Measurements from ENCODE around the gene PTPRN2.

DNA sequence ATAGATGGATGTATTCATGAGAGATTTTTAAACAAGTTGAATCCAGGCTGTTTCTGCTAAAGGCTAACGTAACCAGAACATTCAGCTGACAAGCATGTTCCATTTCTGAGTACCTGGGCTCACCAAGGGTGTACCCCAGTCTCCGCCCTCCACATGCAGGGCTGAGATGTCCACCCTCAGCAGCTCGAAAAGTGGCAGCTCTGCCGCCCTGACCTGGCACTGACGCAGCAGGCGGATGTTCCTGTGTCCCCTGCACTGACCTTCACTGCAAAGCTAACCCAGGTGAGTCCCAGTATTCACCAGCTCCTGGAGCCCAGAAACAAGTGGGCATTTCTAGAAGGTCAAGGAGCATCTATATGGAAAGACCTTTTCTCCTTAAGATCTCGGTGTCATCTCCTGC, 437.4 kb downstream of the PTPRN2 start:
- no peak for TF ChIP-seq POLR2AphosphoS5 (IDR thresholded peaks at IDR 0.05; ENCODE audit: insufficient read depth, low read depth, low read length)
- TF ChIP-seq, protein P1, sequence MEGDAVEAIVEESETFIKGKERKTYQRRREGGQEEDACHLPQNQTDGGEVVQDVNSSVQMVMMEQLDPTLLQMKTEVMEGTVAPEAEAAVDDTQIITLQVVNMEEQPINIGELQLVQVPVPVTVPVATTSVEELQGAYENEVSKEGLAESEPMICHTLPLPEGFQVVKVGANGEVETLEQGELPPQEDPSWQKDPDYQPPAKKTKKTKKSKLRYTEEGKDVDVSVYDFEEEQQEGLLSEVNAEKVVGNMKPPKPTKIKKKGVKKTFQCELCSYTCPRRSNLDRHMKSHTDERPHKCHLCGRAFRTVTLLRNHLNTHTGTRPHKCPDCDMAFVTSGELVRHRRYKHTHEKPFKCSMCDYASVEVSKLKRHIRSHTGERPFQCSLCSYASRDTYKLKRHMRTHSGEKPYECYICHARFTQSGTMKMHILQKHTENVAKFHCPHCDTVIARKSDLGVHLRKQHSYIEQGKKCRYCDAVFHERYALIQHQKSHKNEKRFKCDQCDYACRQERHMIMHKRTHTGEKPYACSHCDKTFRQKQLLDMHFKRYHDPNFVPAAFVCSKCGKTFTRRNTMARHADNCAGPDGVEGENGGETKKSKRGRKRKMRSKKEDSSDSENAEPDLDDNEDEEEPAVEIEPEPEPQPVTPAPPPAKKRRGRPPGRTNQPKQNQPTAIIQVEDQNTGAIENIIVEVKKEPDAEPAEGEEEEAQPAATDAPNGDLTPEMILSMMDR (IDR thresholded peaks at IDR 0.05; ENCODE audit: extremely low read depth in 1 of 2, insufficient read depth in 1 of 2, low read depth in 1 of 2, low read length in 2 of 2) = no peak
- TF ChIP-seq POLR2A (IDR thresholded peaks at IDR 0.05; ENCODE audit: low read depth, low read length) = no peak

Data from endothelial cell of umbilical vein (primary cell).